ENCODE results near the gene TSC22D2. TPM values are rescaled to one million over a fixed set of nuclear protein-coding genes. Genes with fewer than 3 reads are reported as not detected.

The TSC22D2 gene
- total and polyA plus RNA-seq, 2 donors (not counting 3 experiments of a cell fraction or from before 2014, with no cell fraction given) = 7.6 to 43.9 TPM

DNA sequence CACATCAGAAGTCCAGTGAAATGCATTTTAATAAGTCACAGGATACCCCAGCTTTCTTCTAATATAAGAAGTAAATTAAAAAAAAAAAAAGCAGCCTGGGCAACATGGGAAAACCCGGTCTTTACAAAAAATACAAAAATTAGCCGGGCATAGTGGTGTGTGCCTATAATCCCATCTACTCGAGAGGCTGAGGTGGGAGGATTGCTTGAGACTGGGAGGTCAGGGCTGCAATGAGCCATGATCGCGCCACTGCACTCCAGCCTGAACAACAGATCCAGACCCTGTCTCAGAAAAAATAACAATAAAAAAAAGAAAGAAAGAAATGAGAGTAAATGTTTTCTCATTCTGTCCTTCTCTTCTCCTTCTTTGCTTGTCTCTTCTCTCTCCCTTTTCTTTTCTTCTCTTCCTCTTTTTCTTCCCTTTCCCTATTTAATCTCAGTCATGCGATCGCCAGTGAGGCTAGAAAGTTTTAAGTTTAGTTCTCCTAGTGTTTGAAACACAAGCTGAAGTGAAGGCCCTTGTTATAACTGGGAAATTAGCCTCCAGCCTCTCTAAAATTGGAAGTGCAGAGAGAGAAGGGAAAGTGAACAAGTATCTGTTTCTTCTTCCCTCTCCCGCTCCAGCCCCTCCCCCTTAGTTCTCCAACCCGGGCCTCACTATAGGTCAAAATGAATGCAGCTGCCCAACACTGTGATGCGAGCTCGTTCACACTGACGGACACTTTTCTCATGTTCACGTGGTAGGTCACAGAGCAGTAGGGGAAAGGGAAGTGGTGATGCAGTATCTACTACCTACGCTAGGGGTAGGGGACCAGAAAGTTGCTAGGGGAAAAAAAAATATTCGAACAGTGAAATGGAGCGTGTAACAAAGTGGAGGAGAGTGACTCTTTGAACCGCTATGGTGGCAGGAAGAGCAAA is 23.5 kb upstream of the TSC22D2 start:
- no TSS peak for BruUV-seq (replicated peaks)
- Histone ChIP-seq H2AFZ (ENCODE audit: low read depth, low read length) (no peak overlapping the region), H3K4me3 (replicated peaks in 1 of 3; ENCODE audit: insufficient read depth in 1 of 3, low read depth in 1 of 3, low read length in 3 of 3) (no peak overlapping the region), H3K4me1 (ENCODE audit: control insufficient read depth, extremely low read depth, insufficient read depth, low read length) (peaks cover 14% of the 10 kb centered on the region), H3K27me3 (ENCODE audit: control insufficient read depth in 2 of 2, insufficient read depth in 2 of 2, low read length in 2 of 2) (no peaks in the 10 kb centered on the region), H3K36me3 (ENCODE audit: control insufficient read depth in 2 of 2, extremely low read depth in 1 of 2, insufficient read depth in 2 of 2, low read length in 2 of 2) (no peaks in the 10 kb centered on the region), H4K20me1 (replicated peaks; ENCODE audit: control insufficient read depth, extremely low read depth, insufficient read depth, low read length) (no peaks in the 10 kb centered on the region), H3K79me2 (ENCODE audit: control insufficient read depth, insufficient read depth, low read length) (no peaks in the 10 kb centered on the region), H3K9ac (replicated peaks; ENCODE audit: extremely low read depth, insufficient read depth, low read length) (no peak overlapping the region), H3K9me3 (replicated peaks; ENCODE audit: control insufficient read depth, insufficient read depth, low read length) (no peaks in the 10 kb centered on the region), H3K4me2 (ENCODE audit: insufficient read depth, low read length) (no peak overlapping the region), H3K9me1 (replicated peaks; ENCODE audit: control insufficient read depth, extremely low read depth, insufficient read depth, low read length) (no peaks in the 10 kb centered on the region), H3K27ac (ENCODE audit: insufficient read depth, low read depth, low read length) (no peak overlapping the region)
- intact Hi-C loops (cut with micrococcal nuclease) = no loop called here
- FAIRE-seq = no peak
- no peak for TF ChIP-seq MYC (IDR thresholded peaks at IDR 0.05; ENCODE audit: low read depth, low read length)
- TF ChIP-seq, protein P1, sequence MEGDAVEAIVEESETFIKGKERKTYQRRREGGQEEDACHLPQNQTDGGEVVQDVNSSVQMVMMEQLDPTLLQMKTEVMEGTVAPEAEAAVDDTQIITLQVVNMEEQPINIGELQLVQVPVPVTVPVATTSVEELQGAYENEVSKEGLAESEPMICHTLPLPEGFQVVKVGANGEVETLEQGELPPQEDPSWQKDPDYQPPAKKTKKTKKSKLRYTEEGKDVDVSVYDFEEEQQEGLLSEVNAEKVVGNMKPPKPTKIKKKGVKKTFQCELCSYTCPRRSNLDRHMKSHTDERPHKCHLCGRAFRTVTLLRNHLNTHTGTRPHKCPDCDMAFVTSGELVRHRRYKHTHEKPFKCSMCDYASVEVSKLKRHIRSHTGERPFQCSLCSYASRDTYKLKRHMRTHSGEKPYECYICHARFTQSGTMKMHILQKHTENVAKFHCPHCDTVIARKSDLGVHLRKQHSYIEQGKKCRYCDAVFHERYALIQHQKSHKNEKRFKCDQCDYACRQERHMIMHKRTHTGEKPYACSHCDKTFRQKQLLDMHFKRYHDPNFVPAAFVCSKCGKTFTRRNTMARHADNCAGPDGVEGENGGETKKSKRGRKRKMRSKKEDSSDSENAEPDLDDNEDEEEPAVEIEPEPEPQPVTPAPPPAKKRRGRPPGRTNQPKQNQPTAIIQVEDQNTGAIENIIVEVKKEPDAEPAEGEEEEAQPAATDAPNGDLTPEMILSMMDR (IDR thresholded peaks at IDR 0.05; ENCODE audit: extremely low read depth in 1 of 2, insufficient read depth in 1 of 2, low read depth in 1 of 2, low read length in 2 of 2) = no peak
- TF ChIP-seq JUN (IDR thresholded peaks at IDR 0.05; ENCODE audit: borderline replicate concordance, insufficient read depth, insufficient read length, low read depth) = no peak
- TF ChIP-seq, protein P2, sequence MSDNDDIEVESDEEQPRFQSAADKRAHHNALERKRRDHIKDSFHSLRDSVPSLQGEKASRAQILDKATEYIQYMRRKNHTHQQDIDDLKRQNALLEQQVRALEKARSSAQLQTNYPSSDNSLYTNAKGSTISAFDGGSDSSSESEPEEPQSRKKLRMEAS (IDR thresholded peaks at IDR 0.05; ENCODE audit: insufficient read depth, insufficient read length) = no peak
- no peak for TF ChIP-seq POLR2A (IDR thresholded peaks at IDR 0.05; ENCODE audit: low read depth, low read length)
- no peak for TF ChIP-seq GATA2 (IDR thresholded peaks at IDR 0.05; ENCODE audit: insufficient read depth, insufficient read length, low read depth, low read length)
- TF ChIP-seq POLR2AphosphoS5 (IDR thresholded peaks at IDR 0.05; ENCODE audit: insufficient read depth, low read depth, low read length) = no peak
- TF ChIP-seq FOS (IDR thresholded peaks at IDR 0.05; ENCODE audit: borderline replicate concordance, insufficient read depth, low read length) = no peak
- TF ChIP-seq EZH2 (IDR thresholded peaks at IDR 0.05; ENCODE audit: borderline replicate concordance, low read depth, low read length, severe bottlenecking) = no peak
- DNase-seq (ENCODE audit: low read depth, low spot score) = no peak
- ChIA-PET POLR2A (no interaction called here), CTCF (interaction anchor here (1.1 to 1.4 kb wide), 2 partner anchors 24 to 158 kb away, joined by 3 to 4 read pairs; partner anchors contain the start of gene TSC22D2)
- dilution Hi-C loops (cut with MboI; ENCODE audit: extremely low pct_ligation_motif_present, low sequenced_read_pairs) = no loop called here

Data from endothelial cell of umbilical vein (primary cell).